Stimulated activated CD8-positive, alpha-beta memory T cell treated with anti-CD3 and anti-CD28 coated beads, Interleukin-4, amount 100 ng/mL, for 24 hours (primary cell): Measurements from ENCODE around the gene HIPK4.
"Not testable (repeated sequence)": the region's sequence is repeated elsewhere in the genome, so short reads cannot be mapped to it uniquely, and the experiment has no call there.

Experiments used
- DNase-seq: peaks from one replicate; pipeline ENCODE4 v3.0.0-alpha.2; 2020; ENCODE audit warnings: low read depth

Gene HIPK4

GRCh38 chr19:40416918-40417642 is 27.1 kb upstream of the HIPK4 start:
- DNase-seq = no peak

- no peak for DNase-seq
Observed at GRCh38 chr19:40415768-40416167, 25.8 kb upstream of the HIPK4 start.

- no peak for DNase-seq
Observed at GRCh38 chr19:40414542-40415535, 24.9 kb upstream of the HIPK4 start.

- no peak for DNase-seq
Observed at GRCh38 chr19:40413291-40413845, 23.4 kb upstream of the HIPK4 start, which contains the start of gene PRX. Gene PRX (minus strand): TSS chr19:40413378. CDS start chr19:40407932, 5,446 bp downstream.

GRCh38 chr19:40412866-40413265 is 22.9 kb upstream of the HIPK4 start:
- no peak for DNase-seq

- no peak for DNase-seq
Observed at GRCh38 chr19:40411958-40412499, 22.0 kb upstream of the HIPK4 start.

GRCh38 chr19:40411125-40411842 is 21.3 kb upstream of the HIPK4 start:
- DNase-seq = no peak

GRCh38 chr19:40410030-40410389 is 20.0 kb upstream of the HIPK4 start:
- DNase-seq = no peak

GRCh38 chr19:40408598-40408925 is 18.6 kb upstream of the HIPK4 start:
- not testable (repeated sequence) for DNase-seq

- DNase-seq = no peak
Observed at GRCh38 chr19:40407714-40408597, 18.0 kb upstream of the HIPK4 start.

- DNase-seq = peak; percentile 75
Observed at GRCh38 chr19:40403262-40403984, 13.4 kb upstream of the HIPK4 start.

- DNase-seq = no peak
Observed at GRCh38 chr19:40400559-40400958, 10.6 kb upstream of the HIPK4 start.

GRCh38 chr19:40398417-40399131 is 8.6 kb upstream of the HIPK4 start:
- peak; percentile 34 for DNase-seq

GRCh38 chr19:40397568-40397906 is 7.6 kb upstream of the HIPK4 start:
- DNase-seq = no peak

- no peak for DNase-seq
Observed at GRCh38 chr19:40396886-40397567, 7.0 kb upstream of the HIPK4 start.

GRCh38 chr19:40395956-40396355 is 6.0 kb upstream of the HIPK4 start:
- no peak for DNase-seq

- no peak for DNase-seq
Observed at GRCh38 chr19:40394816-40395210, 4.8 kb upstream of the HIPK4 start.

GRCh38 chr19:40393894-40394815 is 4.2 kb upstream of the HIPK4 start:
- DNase-seq = no peak
